SW 1271 (cell line): ENCODE measurements around the gene SCYGR5.
"Not testable (repeated sequence)": the region's sequence is repeated elsewhere in the genome, so short reads cannot be mapped to it uniquely, and the experiment has no call there.

Source experiments
- DNase-seq, 2 experiments: peaks; one replicate each; lab custom pipeline; 2025; lab: John Stamatoyannopoulos, UW

SCYGR5 gene

DNA sequence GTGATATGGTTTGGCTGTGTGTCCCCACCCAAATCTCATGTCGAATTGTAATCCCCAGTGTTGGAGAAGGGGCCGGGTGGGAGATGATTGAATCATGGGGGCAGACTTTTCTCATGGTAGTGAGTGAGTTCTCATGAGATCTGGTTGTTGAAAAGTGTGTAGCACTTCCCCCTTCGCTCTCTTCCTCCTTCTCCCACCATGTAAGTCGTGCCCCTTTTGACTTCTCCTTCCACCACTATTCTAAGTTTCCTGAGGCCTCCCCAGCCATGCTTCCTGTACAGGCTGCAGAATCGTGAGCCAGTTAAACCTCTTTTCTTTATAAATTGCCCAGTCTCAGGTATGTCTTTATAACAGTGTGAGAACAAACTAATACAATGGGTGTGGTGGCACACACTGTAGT lies 7.0 kb downstream of the SCYGR5 start:
- not testable (repeated sequence) for DNase-seq

DNA sequence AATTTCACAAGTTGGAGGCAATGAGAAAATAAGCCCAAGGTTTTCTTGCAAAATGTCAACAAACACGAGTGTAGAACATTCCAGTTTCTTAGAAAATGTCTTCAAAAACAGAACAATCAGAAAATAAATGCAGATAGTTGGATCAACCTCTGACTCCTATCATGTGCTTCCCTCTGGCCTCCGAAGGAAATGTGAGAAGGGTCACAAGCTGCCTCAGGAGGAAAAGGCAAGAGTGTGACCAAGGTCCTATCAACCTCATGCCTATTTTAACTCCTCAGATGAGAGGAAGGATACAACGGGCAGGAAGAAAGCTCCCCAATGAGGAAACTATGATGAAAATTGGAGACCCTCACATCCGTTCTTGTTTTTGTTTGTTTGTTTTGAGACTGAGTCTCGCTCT lies 7.9 kb downstream of the SCYGR5 start:
- no peak for DNase-seq

GRCh38 chr2:227677928-227678327 lies 11.3 kb downstream of the SCYGR5 start:
- no peak for DNase-seq

DNA sequence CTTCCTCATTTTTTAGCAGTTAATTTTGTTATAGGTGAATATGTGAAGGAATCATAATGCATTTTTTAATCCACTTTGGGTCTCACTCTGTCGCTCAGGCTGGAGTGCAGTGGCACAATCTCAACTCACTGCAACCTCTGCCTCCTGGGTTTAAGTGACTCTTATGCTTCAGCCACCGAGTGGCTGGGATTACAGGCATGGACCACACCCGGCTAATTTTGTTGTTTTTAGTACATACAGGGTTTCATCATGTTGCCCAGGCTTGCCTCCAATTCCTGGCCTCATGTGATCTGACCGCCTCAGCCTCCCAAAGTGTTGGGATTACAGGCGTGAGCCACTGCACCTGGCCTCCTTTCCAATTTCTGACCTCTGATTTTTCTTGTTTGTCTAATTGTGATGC lies 17.7 kb downstream of the SCYGR5 start:
- no peak for DNase-seq

GRCh38 chr2:227687189-227687588 lies 20.6 kb downstream of the SCYGR5 start:
- DNase-seq: no peak

GRCh38 chr2:227696990-227697679 lies 30.5 kb downstream of the SCYGR5 start:
- no peak for DNase-seq

- DNase-seq: no peak
Observed at GRCh38 chr2:227701556-227701955, 35.0 kb downstream of the SCYGR5 start.

- peak in 1 of 2 experiments; percentile 18 for DNase-seq
Observed at GRCh38 chr2:227703280-227703732, 36.7 kb downstream of the SCYGR5 start.

GRCh38 chr2:227703961-227704360 lies 37.4 kb downstream of the SCYGR5 start:
- DNase-seq: no peak

DNA sequence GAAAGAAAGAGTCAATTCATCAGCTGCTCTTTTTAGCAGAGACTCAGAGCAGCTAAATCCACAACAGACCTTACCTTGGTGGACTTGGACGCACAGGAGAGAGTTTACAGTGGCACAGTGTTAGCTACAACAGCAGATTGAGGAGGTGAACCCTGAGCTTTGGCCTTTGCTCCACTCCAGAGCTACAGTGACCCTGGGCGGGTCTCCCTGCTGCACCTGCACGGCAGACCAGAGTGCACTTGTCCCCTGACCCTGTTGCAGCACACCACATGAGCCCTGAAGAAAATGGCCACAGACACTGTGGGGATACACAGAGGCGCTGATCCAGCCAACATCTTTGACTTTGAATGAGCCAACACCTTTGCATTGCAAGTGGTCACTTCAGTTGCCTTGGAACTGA lies 40.3 kb downstream of the SCYGR5 start:
- no peak for DNase-seq

GRCh38 chr2:227707390-227707789 lies 40.8 kb downstream of the SCYGR5 start:
- DNase-seq: no peak

GRCh38 chr2:227710986-227711385 lies 44.4 kb downstream of the SCYGR5 start:
- DNase-seq: no peak

- DNase-seq: no peak
Observed at GRCh38 chr2:227713291-227713690, 46.7 kb downstream of the SCYGR5 start.

DNA sequence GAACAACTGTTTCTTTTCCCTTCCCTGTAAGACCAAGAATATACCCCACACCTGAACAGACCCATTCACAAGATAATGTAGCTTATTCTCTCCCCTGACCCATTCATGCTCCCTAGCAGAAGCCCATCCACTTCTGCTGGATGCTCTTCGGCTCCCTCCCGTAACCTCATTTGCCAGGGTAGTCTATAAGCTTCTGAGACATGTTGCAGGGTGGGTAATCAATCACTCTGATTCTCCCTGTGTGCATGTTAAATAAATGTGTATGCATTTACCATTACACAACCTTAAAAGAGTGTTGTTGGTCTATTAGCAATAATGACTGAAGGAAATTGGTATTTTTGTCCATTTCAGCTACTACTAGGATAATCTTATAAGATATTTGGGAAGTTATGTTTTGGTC lies 49.9 kb downstream of the SCYGR5 start:
- no peak for DNase-seq
